HG03103 (cell line): ENCODE data around the gene CRHR2.

Source experiments
- ATAC-seq: cut with Tn5 transposase; IDR thresholded peaks from one replicate; pipeline ENCODE4 v1.9.1; 2021; ENCODE audit warnings: low read depth; ENCODE audit not compliant: unreplicated experiment

CRHR2 gene

DNA sequence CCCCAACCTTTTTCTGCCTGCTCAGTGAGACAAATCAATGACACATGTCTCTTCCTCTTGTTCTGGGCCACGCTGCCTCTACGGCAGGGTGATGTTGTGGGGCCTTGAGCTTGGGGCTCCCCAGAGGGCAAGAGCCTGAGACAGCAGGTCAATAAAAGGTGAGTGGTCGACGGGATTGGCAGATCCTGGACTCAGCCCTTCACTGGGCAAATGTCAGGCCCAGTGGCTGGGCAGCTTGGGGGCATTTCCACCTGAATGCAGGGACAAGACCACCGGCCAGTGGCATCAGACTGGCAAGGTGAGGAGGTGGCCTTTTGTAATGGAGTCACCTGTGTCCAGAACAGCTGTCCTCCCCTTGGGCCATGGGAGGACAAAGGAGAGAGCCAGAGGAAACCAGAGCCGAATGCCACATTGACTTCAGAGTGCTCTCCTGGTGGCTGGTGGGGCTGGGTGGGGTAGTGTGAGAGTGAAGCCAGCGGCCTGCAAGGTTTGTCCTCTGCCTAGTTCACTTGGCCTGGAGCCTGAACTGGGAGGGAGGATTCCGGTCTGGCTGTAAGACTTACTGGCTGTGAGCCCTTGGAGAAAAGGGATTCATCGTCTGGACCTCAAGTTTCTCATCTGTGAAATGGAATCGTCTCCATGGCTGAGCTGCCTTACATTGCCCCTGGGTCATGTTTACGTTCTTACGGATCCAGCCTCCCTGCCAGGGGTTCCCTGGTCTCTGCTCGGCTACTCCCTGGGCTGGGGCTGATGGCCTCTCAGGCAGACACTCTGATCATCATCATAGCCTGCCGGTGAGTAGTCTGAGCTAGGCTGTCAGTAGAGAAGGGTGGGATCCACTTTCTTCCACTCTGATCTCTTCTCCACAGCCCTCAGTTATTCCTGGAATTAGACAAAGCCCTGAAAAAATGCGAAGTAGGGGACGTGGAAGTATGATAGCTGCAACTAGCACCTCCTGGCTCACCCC lies 25.4 kb upstream of the CRHR2 start:
- no peak for ATAC-seq

- ATAC-seq, result no peak
Measured at GRCh38 chr7:30706908-30707307, 24.7 kb upstream of the CRHR2 start.

DNA sequence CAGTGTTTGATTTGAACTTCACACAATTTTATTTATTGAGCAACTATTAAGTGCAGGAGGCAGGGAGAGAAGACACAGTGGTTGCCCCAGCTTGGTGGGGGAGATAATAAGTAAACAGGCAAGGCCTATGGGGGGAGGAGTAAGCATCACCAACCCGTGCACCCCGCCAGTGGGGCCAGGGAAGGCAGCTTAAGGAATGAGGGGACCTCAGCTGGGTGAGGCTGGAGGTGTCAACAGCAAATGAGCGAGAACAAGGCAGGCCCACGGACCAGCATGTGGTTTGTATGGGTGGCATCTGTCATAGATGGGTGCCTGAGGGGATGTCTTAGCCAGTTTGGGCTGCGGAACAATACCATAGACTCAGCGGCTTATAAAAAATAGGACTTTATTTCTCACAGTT lies 24.1 kb upstream of the CRHR2 start:
- no peak for ATAC-seq

- ATAC-seq, result no peak
Measured at GRCh38 chr7:30705596-30705995, 23.3 kb upstream of the CRHR2 start.

GRCh38 chr7:30705008-30705407 lies 22.8 kb upstream of the CRHR2 start:
- no peak for ATAC-seq

- no peak for ATAC-seq
Measured at GRCh38 chr7:30703756-30704155, 21.5 kb upstream of the CRHR2 start.

DNA sequence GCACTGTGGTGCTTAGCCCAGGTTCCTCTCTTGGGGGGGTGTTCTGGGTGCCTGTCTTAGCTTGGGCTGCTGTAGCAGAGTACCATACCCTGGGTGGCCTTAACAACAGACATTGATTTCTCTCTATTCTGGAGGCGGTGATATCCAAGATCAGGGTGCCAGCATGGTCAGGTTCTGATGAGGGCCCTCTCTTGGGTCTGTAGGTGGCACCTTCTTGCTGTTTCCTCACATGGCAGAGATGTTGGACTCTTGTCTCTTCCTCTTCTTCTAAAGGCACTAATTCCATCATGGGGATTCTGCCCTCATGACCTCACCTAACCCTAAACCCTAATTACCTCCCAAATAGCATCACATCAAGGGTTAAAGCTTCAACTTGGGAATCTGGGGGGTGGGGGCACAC lies 19.9 kb upstream of the CRHR2 start:
- ATAC-seq, result no peak

DNA sequence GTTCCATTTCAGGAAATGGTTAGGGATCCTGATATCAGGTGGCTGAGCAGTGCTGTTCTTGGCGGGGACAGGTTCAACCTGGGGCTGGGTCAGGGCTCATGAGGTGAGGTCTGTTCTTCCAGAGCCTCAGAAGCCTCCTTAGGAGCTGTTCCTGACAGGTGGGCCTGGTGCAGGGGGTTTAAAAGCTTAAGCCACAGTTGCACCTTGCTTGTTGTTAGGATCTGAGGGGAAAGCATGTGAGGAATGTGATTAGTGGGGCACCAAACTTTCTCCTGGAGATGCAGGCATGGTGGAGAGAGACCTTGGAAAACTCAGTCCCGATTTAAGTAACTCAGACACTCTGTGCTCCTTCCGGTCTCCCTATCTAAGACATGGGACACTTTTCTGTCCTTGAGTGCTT lies 18.7 kb upstream of the CRHR2 start:
- ATAC-seq, result no peak

DNA sequence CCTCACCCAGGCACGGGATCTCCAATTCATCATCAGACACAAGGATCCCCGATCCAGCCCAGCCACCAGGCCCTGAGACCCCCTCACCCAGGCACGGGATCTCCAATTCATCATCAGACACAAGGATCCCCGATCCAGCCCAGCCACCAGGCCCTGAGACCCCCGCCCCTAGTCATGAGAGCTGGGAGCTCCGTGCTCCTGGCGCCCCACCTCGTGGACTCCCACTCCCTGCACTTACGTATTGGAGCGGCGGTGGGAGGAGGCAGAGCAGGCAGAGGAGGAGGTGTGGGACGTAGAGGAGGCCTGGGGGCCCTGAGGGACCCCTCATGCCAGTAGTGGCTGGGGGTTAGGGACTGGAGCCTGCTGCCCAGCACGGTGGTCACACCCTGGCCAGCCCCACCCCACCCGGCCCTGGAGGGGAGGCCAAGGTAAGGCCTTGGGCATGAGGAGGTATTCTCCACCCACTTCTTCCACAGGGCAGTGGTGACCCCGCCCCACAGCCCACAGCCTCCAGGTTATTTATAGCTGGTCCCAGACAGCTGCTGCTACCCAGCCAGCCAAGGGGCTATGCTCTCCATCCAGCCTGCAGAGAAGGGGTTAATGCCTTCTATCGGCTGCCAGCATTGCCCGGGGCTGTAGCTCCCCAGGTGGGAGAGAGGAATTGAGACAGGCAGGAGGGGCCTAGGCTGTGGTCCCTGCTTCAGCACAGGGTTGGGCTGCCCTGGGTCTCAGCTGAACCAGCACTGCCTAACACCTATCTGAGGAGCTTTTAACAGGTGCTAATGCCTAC lies 17.6 kb upstream of the CRHR2 start:
- ATAC-seq, result no peak

GRCh38 chr7:30698481-30698880 lies 16.2 kb upstream of the CRHR2 start:
- no peak for ATAC-seq

DNA sequence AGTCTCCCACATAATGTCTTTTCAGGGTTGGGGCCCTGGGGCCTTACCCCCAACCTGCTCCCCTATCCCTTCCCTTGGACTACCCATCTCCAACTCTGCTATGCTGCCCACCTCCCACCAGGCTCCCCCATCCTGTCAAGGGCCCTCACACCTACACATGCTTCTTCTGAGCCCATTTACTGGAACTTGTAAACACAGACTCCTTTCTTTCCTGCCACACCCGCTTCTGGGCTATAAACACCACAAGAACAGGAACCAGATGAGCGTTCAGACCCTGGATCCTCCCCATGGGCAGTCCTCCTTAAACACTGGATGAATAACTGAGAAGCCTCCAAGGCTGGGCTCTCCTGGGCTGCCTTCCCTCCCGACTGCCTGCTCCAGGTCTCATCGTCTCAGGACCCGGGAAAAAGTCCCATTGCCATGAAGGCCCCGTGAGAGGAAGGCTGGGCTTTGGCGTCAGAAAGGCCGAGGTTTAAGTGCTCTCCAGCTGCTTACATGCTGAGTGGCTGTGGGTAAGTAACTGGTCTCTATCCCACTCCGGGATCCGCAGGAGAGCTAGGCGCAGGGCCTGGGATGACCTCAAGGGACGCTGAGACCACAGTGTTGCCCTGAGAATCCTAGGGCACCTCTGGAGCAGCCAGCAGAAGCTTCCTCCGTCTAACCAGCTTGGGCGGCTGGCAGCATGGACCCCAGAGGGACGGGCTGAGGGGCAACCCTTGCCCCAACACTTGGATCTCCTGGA lies 15.6 kb upstream of the CRHR2 start:
- no peak for ATAC-seq

GRCh38 chr7:30694774-30695721 lies 12.8 kb upstream of the CRHR2 start:
- ATAC-seq, result no peak

DNA sequence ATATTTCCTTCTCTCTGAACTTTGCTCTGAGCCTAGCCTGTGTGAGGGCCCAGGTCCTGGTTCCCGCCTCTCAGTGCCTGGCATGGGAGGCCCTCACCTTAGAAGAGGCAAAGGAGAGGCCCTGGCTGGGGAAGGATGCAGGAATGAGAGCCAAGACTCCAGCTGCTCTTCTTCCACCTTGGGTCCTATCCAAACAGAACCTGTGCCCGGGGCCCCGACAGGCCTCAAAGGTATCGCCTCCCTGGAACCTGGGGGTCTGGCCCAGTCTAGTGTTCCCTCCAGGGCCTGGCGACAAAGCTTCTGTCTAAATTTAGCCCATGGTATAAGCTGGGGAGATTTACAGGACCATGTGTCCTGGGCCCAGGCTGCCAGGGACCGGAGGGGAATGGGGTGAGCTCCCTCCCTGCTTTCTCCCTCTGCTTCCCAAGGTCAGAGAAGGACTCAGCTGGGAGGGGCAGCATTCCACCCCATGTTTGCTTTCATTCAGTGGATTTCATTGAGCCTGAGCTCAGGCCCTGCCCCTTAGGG lies 12.0 kb upstream of the CRHR2 start:
- no peak for ATAC-seq

DNA sequence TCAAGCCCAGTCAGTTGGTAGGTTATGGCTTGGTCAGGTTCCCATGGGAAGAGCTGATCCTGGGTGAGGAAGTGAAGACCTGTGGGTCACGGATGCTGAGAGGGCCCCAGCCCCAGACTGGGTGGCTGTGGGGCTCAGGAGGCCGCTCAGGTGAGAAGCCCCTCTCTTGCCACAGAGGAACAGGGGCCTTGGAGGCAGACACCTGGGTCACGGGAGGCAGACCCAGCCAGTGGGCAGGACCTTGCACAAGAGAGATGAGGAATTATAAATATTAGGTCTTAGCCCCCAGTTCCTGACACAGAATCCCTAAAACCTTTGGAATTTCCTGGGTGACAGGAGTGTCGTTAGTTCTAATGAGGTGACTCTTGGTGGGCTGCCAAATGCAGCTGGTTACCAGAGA lies 10.6 kb upstream of the CRHR2 start:
- ATAC-seq, result no peak

GRCh38 chr7:30692438-30692837 lies 10.2 kb upstream of the CRHR2 start:
- no peak for ATAC-seq

GRCh38 chr7:30690011-30690410 lies 7.8 kb upstream of the CRHR2 start:
- no peak for ATAC-seq

GRCh38 chr7:30688718-30689221 lies 6.5 kb upstream of the CRHR2 start:
- ATAC-seq, result no peak

DNA sequence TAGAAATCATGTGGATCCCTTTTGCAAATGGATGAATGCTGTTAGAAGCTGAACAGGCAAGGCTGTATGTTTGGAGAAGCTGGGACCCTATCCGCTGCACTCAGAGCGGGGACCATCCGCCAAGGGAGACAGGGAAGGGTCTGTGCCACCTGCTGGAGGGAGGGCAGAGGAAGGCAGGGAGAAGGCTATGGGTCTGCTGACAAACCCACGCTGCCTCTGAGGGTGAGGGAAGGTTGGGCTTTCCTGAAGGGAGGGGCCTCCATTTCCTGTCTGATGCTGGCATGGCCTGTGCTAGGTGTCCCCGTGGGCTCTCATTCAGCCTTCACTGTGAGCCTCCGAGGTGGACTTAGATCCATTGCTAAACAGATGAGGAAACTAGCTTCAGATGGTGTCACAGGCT lies 5.3 kb upstream of the CRHR2 start:
- ATAC-seq, result no peak

- ATAC-seq, result no peak
Measured at GRCh38 chr7:30684351-30684750, 2.1 kb upstream of the CRHR2 start.
